Neural cell (in vitro differentiated cells): ENCODE data around the gene DLG5. TPM values are rescaled to one million over a fixed set of nuclear protein-coding genes. Genes with fewer than 3 reads are reported as not detected.

Source experiments
- H2AFZ ChIP-seq: fragments of 200-600, 300-800 bp; sonication (generic), shearing (Covaris generic); 2 replicates; pipeline ENCODE4 v1.6.0; 2014; ENCODE audit warnings: low read depth, mild to moderate bottlenecking, antibody characterized with exemption, low read length, moderate library complexity
- H3F3A ChIP-seq: fragments of 200-600 bp; shearing (Covaris generic); 2 replicates; pipeline ENCODE4 v1.6.1; 2016; ENCODE audit warnings: mild to moderate bottlenecking, moderate library complexity, mixed read lengths, antibody characterized with exemption, low read length; ENCODE audit not compliant: insufficient read depth, poor library complexity, severe bottlenecking
- H3K27ac ChIP-seq: fragments of 200-600, 300-800 bp; sonication (generic), shearing (Covaris generic); 2 replicates; pipeline ENCODE4 v1.5.1; 2014; ENCODE audit warnings: mild to moderate bottlenecking, low read length, moderate library complexity
- H3K27me3 ChIP-seq: fragments of 300-800, 200-600 bp; sonication (generic), shearing (Covaris generic); 2 replicates; pipeline ENCODE4 v1.6.0; 2014; ENCODE audit warnings: mild to moderate bottlenecking, low read depth, low read length, moderate library complexity; ENCODE audit not compliant: insufficient read depth
- H3K36me3 ChIP-seq: fragments of 300-800, 200-600 bp; sonication (generic), shearing (Covaris generic); 2 replicates; pipeline ENCODE4 v1.5.1; 2014; ENCODE audit warnings: mild to moderate bottlenecking, antibody characterized with exemption, low read length, moderate library complexity; ENCODE audit not compliant: insufficient read depth
- H3K4me2 ChIP-seq: fragments of 300-800, 200-600 bp; sonication (generic), shearing (Covaris generic); 2 replicates; pipeline ENCODE4 v1.6.0; 2014; ENCODE audit warnings: mild to moderate bottlenecking, low read length
- H3K4me3 ChIP-seq: fragments of 300-800, 200-600 bp; sonication (generic), shearing (Covaris generic); 2 replicates; pipeline ENCODE4 v1.5.1; 2014; ENCODE audit warnings: mild to moderate bottlenecking, low read length, moderate library complexity
- H3K79me2 ChIP-seq: fragments of 200-600 bp; shearing (Covaris generic); replicated peaks from 2 replicates; pipeline ENCODE4 v1.6.0; 2014; ENCODE audit warnings: mild to moderate bottlenecking, low read length, moderate library complexity; ENCODE audit not compliant: insufficient read depth
- H3K9ac ChIP-seq: fragments of 300-800, 200-600 bp; sonication (generic), shearing (Covaris generic); 2 replicates; pipeline ENCODE4 v1.6.1; 2016; ENCODE audit warnings: mild to moderate bottlenecking, low read length, mixed read lengths
- H3K9me2 ChIP-seq: fragments of 200-600 bp; shearing (Covaris generic); 2 replicates; pipeline ENCODE4 v1.6.1; 2016; ENCODE audit warnings: mild to moderate bottlenecking, low read length, mixed read lengths; ENCODE audit not compliant: insufficient read depth
- H3K9me3 ChIP-seq: fragments of 200-600, 300-800 bp; sonication (generic), shearing (Covaris generic); 2 replicates; pipeline ENCODE4 v1.6.1; 2016; ENCODE audit warnings: mild to moderate bottlenecking, mixed run types, low read length, moderate library complexity, mixed read lengths
- H4K20me1 ChIP-seq: fragments of 200-600 bp; shearing (Covaris generic); 2 replicates; pipeline ENCODE4 v1.6.1; 2016; ENCODE audit warnings: mild to moderate bottlenecking, mixed run types; ENCODE audit not compliant: insufficient read depth
- EP300 ChIP-seq: fragments of 450-650 bp; conservative IDR thresholded peaks from 2 replicates; pipeline ENCODE4 v1.6.1; 2014; ENCODE audit warnings: antibody characterized with exemption, mild to moderate bottlenecking, moderate library complexity; ENCODE audit not compliant: poor library complexity, severe bottlenecking
- EZH2 ChIP-seq: fragments of 200-600, 300-800 bp; shearing (Covaris generic), sonication (generic); IDR thresholded peaks from 2 replicates; pipeline ENCODE4 v1.6.1; 2014; ENCODE audit warnings: antibody characterized with exemption, low read length, borderline replicate concordance, mild to moderate bottlenecking; ENCODE audit not compliant: insufficient read depth, poor library complexity, severe bottlenecking
- MXI1 ChIP-seq: fragments of 450-650 bp; conservative IDR thresholded peaks from 2 replicates; pipeline ENCODE4 v1.6.1; 2014; ENCODE audit warnings: antibody characterized with exemption, mild to moderate bottlenecking; ENCODE audit not compliant: poor library complexity, severe bottlenecking
- POLR2AphosphoS5 ChIP-seq: IDR thresholded peaks from 2 replicates; pipeline ENCODE4 v1.6.1; 2012
- RAD21 ChIP-seq: fragments of 450-650 bp; conservative IDR thresholded peaks from 2 replicates; pipeline ENCODE4 v1.6.1; 2014; ENCODE audit warnings: antibody characterized with exemption, mild to moderate bottlenecking, moderate library complexity
- SMC3 ChIP-seq: fragments of 450-650 bp; conservative IDR thresholded peaks from 2 replicates; pipeline ENCODE4 v1.6.1; 2014; ENCODE audit warnings: antibody characterized with exemption, mild to moderate bottlenecking, moderate library complexity; ENCODE audit not compliant: poor library complexity
- TAF1 ChIP-seq: IDR thresholded peaks from 2 replicates; pipeline ENCODE4 v1.6.1; 2012; ENCODE audit warnings: low read depth
- polyA plus RNA-seq: library from polyadenylated mRNA; depleted of rRNA; stranded (reverse); fragments of >200 nt; gene quantifications from 2 replicates; pipeline ENCODE4 v1.2.3, GENCODE V29; 2014
- TF ChIP-seq, protein P1 (sequence below): IDR thresholded peaks from 2 replicates; pipeline ENCODE4 v1.6.1; 2012; ENCODE audit warnings: borderline replicate concordance
- TF ChIP-seq, protein P2 (sequence below): fragments of 450-650 bp; IDR thresholded peaks from 2 replicates; pipeline ENCODE4 v1.5.1; 2014; ENCODE audit warnings: antibody characterized with exemption, mild to moderate bottlenecking, moderate library complexity; ENCODE audit not compliant: poor library complexity, severe bottlenecking

DLG5 gene
- polyA plus RNA-seq, 1 donor from 2014 or later = 72.9 TPM

DNA sequence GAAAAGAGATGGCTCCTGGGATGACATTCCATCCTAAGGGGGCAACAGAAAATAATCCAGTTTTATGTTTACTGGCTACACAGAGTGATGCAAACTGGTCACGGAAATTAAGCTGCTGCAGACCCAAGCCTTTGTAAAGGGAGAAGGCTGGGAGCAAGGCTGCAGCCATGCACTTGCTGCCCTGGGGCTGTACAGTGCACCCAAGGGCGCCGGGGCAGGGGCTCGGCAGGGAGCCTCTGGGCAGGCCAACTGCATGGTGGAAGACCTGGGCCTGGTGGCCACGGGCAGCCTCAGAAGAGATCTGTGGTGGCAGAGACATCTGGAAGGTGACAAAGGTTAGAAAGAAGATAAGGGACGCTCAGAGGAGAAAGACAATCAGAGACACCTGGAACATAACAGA lies 113.8 kb downstream of the DLG5 start:
- TF ChIP-seq MXI1 (no peak), RAD21 (no peak), TAF1 (no peak), SMC3 (no peak), EZH2 (no peak), POLR2AphosphoS5 (no peak), EP300 (no peak)
- TF ChIP-seq, protein P1, sequence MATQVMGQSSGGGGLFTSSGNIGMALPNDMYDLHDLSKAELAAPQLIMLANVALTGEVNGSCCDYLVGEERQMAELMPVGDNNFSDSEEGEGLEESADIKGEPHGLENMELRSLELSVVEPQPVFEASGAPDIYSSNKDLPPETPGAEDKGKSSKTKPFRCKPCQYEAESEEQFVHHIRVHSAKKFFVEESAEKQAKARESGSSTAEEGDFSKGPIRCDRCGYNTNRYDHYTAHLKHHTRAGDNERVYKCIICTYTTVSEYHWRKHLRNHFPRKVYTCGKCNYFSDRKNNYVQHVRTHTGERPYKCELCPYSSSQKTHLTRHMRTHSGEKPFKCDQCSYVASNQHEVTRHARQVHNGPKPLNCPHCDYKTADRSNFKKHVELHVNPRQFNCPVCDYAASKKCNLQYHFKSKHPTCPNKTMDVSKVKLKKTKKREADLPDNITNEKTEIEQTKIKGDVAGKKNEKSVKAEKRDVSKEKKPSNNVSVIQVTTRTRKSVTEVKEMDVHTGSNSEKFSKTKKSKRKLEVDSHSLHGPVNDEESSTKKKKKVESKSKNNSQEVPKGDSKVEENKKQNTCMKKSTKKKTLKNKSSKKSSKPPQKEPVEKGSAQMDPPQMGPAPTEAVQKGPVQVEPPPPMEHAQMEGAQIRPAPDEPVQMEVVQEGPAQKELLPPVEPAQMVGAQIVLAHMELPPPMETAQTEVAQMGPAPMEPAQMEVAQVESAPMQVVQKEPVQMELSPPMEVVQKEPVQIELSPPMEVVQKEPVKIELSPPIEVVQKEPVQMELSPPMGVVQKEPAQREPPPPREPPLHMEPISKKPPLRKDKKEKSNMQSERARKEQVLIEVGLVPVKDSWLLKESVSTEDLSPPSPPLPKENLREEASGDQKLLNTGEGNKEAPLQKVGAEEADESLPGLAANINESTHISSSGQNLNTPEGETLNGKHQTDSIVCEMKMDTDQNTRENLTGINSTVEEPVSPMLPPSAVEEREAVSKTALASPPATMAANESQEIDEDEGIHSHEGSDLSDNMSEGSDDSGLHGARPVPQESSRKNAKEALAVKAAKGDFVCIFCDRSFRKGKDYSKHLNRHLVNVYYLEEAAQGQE = no peak
- TF ChIP-seq, protein P2, sequence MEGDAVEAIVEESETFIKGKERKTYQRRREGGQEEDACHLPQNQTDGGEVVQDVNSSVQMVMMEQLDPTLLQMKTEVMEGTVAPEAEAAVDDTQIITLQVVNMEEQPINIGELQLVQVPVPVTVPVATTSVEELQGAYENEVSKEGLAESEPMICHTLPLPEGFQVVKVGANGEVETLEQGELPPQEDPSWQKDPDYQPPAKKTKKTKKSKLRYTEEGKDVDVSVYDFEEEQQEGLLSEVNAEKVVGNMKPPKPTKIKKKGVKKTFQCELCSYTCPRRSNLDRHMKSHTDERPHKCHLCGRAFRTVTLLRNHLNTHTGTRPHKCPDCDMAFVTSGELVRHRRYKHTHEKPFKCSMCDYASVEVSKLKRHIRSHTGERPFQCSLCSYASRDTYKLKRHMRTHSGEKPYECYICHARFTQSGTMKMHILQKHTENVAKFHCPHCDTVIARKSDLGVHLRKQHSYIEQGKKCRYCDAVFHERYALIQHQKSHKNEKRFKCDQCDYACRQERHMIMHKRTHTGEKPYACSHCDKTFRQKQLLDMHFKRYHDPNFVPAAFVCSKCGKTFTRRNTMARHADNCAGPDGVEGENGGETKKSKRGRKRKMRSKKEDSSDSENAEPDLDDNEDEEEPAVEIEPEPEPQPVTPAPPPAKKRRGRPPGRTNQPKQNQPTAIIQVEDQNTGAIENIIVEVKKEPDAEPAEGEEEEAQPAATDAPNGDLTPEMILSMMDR = no peak
- H2AFZ ChIP-seq = no peak overlapping the region
- H3K36me3 ChIP-seq = peaks cover 6% of the 10 kb centered on the region
- H3K9me3 ChIP-seq = no peaks in the 10 kb centered on the region
- no peaks in the 10 kb centered on the region for H3K79me2 ChIP-seq
- H4K20me1 ChIP-seq = no peaks in the 10 kb centered on the region
- no peak overlapping the region for H3K27ac ChIP-seq
- no peaks in the 10 kb centered on the region for H3F3A ChIP-seq
- H3K27me3 ChIP-seq = no peaks in the 10 kb centered on the region
- H3K9me2 ChIP-seq = no peaks in the 10 kb centered on the region
- no peak overlapping the region for H3K4me3 ChIP-seq
- H3K4me2 ChIP-seq = no peak overlapping the region
- no peak overlapping the region for H3K9ac ChIP-seq

DNA sequence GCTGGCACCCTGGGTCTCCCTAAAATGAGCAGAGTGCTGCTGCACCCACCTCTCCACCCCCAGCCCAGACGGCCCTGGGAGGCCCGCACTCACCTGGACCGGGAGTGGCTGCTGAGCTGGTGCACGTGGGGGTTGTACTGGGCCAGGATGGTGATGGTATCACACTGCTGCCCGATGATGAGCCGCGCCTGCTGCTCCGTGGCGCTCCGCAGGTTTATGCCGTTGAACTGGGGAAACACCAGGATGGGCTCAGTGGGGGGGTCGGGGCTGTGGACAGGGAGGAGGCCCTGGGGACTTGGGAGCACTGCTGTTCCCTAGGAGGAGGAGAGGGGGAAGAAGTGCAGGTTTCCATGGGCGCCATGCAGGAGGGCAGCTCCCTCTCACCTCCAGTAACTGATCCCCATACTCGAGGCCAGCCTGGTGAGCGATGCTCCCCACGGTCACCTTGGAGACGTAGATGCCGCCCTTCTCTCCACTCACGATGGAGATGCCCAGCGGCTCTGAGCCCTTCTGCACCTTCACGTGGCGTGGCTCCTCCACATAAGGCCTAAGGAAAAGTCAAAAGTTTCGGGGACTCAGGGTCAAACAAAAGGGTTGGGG lies 114.6 kb downstream of the DLG5 start:
- Histone ChIP-seq H3K9me2 (no peaks in the 10 kb centered on the region), H3K36me3 (peaks cover 6% of the 10 kb centered on the region), H3K27ac (no peak overlapping the region), H4K20me1 (no peaks in the 10 kb centered on the region), H3F3A (no peaks in the 10 kb centered on the region), H3K4me3 (no peak overlapping the region), H3K9me3 (no peaks in the 10 kb centered on the region), H3K4me2 (no peak overlapping the region), H3K9ac (no peak overlapping the region), H3K27me3 (no peaks in the 10 kb centered on the region), H3K79me2 (no peaks in the 10 kb centered on the region), H2AFZ (no peak overlapping the region)
- TF ChIP-seq SMC3 = no peak
- no peak for TF ChIP-seq RAD21
- TF ChIP-seq, protein P2 = no peak
- TF ChIP-seq POLR2AphosphoS5 = no peak
- no peak for TF ChIP-seq MXI1
- no peak for TF ChIP-seq EP300
- TF ChIP-seq, protein P1 = no peak
- TF ChIP-seq TAF1 = no peak
- no peak for TF ChIP-seq EZH2
